Measurements from ENCODE around the gene SUMO4. TPM values are rescaled to one million over a fixed set of nuclear protein-coding genes. Genes with fewer than 3 reads are reported as not detected.

Gene SUMO4
- total and polyA plus RNA-seq, 10 of the 15 experiments (the other 5 are each of a cell fraction or from before 2014, with no cell fraction given), result 0.07 to 5.3 (median 1.0) TPM; not detected in 1

- TF ChIP-seq SMC3 (IDR thresholded peaks at IDR 0.05; ENCODE audit: borderline replicate concordance, low read length), result no peak
- TF ChIP-seq WRNIP1 (IDR thresholded peaks at IDR 0.05; ENCODE audit: borderline replicate concordance, low read depth, low read length), result no peak
- TF ChIP-seq NFIC (IDR thresholded peaks at IDR 0.05; ENCODE audit: low read depth, low read length), result no peak
Observed at GRCh38 chr6:149359440-149359839, 40.6 kb upstream of the SUMO4 start (continued).

GRCh38 chr6:149360536-149360935 lies 39.5 kb upstream of the SUMO4 start:
- Histone ChIP-seq H3K9ac (ENCODE audit: control insufficient read depth, insufficient read depth, low read length) (no peak overlapping the region), H3K4me3 (no peak overlapping the region), H3K36me3 (ENCODE audit: control insufficient read depth in 2 of 2, insufficient read depth in 2 of 2, low read length in 1 of 2) (peaks cover 1 to 7% of the 10 kb centered on the region in 2 experiments; a peak in 3 of 4 replicates), H3K9me3 (replicated peaks; ENCODE audit: control insufficient read depth, insufficient read depth, low read length) (no peaks in the 10 kb centered on the region; the same call in 2 of the 3 replicates), H3K79me2 (ENCODE audit: control insufficient read depth, insufficient read depth, low read length) (peaks cover 87% of the 10 kb centered on the region), H3K27ac (ENCODE audit: control insufficient read depth, insufficient read depth) (no peak overlapping the region), H3K27me3 (replicated peaks in 1 of 2; ENCODE audit: control insufficient read depth in 2 of 2, insufficient read depth in 2 of 2, low read length in 1 of 2) (no peaks in the 10 kb centered on the region), H3K4me2 (ENCODE audit: control insufficient read depth, insufficient read depth) (no peak overlapping the region), H2AFZ (ENCODE audit: control insufficient read depth, low read depth, low read length) (no peak overlapping the region), H3K4me1 (ENCODE audit: control insufficient read depth, insufficient read depth, low read length) (no peaks in the 10 kb centered on the region), H4K20me1 (ENCODE audit: control insufficient read depth, insufficient read depth) (no peaks in the 10 kb centered on the region)
- no peak for ATAC-seq
- intact Hi-C loops (cut with micrococcal nuclease; ENCODE audit: unreplicated experiment), result no loop called here
- no peak for FAIRE-seq
- POLR2A ChIA-PET, result interaction anchor here (1.0 to 1.4 kb wide), 2 partner anchors 14 kb away, joined by 3 read pairs; no protein-coding TSS in a partner anchor
- in situ Hi-C loops (cut with MboI), result no loop called here
- SMC1A ChIA-PET (ENCODE audit: uncharacterized antibody, unreplicated experiment), result interaction anchor here (1.0 to 2.2 kb wide), 7 partner anchors 8 to 176 kb away, joined by 3 to 11 read pairs (median 3); no protein-coding TSS in a partner anchor
- CTCF ChIA-PET, result interaction anchor here (2.0 kb wide), 1 partner anchor 8 kb away, joined by 6 read pairs; no protein-coding TSS in a partner anchor
- WGBS (ENCODE audit: insufficient coverage, insufficient replicate concordance, low lambda C conversion rate, missing lambda C conversion rate), result 99% methylated on average over 3 of the region's 3 CpGs
- TF ChIP-seq USF1 (IDR thresholded peaks at IDR 0.05; ENCODE audit: borderline replicate concordance, extremely low read length, insufficient read depth, low read depth, low read length) (no peak), SIN3A (IDR thresholded peaks at IDR 0.05; ENCODE audit: low read depth, low read length) (no peak), MTA2 (IDR thresholded peaks at IDR 0.05; ENCODE audit: low read depth) (no peak), STAT1 (conservative IDR thresholded peaks at IDR 0.05) (no peak)
- BruUV-seq (replicated peaks), result no TSS peak
- DNase-seq (ENCODE audit: low read depth, low spot score), result no peak
- RAD21 ChIA-PET (ENCODE audit: unreplicated experiment), result no interaction called here
